GM21528 (cell line): ENCODE results near the gene MAGEB3.
"Not testable (repeated sequence)": the region's sequence is repeated elsewhere in the genome, so short reads cannot be mapped to it uniquely, and the experiment has no call there.

Experiments used
- ATAC-seq: cut with Tn5 transposase; IDR thresholded peaks from one replicate; pipeline ENCODE4 v1.9.1; 2021; ENCODE audit warnings: mild to moderate bottlenecking, moderate library complexity; ENCODE audit not compliant: unreplicated experiment, low FRiP score

The MAGEB3 gene

GRCh38 chrX:30230395-30230794 lies at the start of gene MAGEB3:
MAGEB3 (plus strand) TSS chrX:30230657; CDS start chrX:30235925, 5,268 bp downstream.
- ATAC-seq, result no peak

GRCh38 chrX:30181353-30181752 lies 49.1 kb upstream of the MAGEB3 start:
- no peak for ATAC-seq

- ATAC-seq, result no peak
Measured at GRCh38 chrX:30183554-30183953, 46.9 kb upstream of the MAGEB3 start.

- ATAC-seq, result no peak
Measured at GRCh38 chrX:30190426-30190825, 40.0 kb upstream of the MAGEB3 start.

GRCh38 chrX:30193910-30194309 lies 36.5 kb upstream of the MAGEB3 start:
- not testable (repeated sequence) for ATAC-seq

- ATAC-seq, result no peak
Measured at GRCh38 chrX:30196322-30196721, 34.1 kb upstream of the MAGEB3 start.

- ATAC-seq, result no peak
Measured at GRCh38 chrX:30212172-30212571, 18.3 kb upstream of the MAGEB3 start.

GRCh38 chrX:30215357-30215843 lies 15.1 kb upstream of the MAGEB3 start, which contains the start of gene MAGEB2:
MAGEB2 (plus strand) TSS chrX:30215563; CDS start chrX:30218581, 3,018 bp downstream.
- ATAC-seq, result no peak

GRCh38 chrX:30217465-30217864 lies 13.0 kb upstream of the MAGEB3 start:
- no peak for ATAC-seq

GRCh38 chrX:30219372-30219771 lies 11.1 kb upstream of the MAGEB3 start:
- no peak for ATAC-seq

- ATAC-seq, result no peak
Measured at GRCh38 chrX:30220661-30221060, 9.8 kb upstream of the MAGEB3 start.

GRCh38 chrX:30224536-30224935 lies 5.9 kb upstream of the MAGEB3 start:
- no peak for ATAC-seq

- ATAC-seq, result no peak
Measured at GRCh38 chrX:30228526-30228925, 1.9 kb upstream of the MAGEB3 start.

- no peak for ATAC-seq
Measured at GRCh38 chrX:30241724-30242415, 11.4 kb downstream of the MAGEB3 start, which contains the start of gene MAGEB4. MAGEB4 (plus strand) TSS chrX:30242000; CDS start chrX:30242136, 136 bp downstream.

GRCh38 chrX:30246769-30247489 lies 16.5 kb downstream of the MAGEB3 start, which contains the start of gene MAGEB1:
MAGEB1 (plus strand) TSS chrX:30247146; CDS start chrX:30250494, 3,348 bp downstream.
- no peak for ATAC-seq

GRCh38 chrX:30248854-30249253 lies 18.4 kb downstream of the MAGEB3 start:
- ATAC-seq, result no peak

GRCh38 chrX:30253257-30253656 lies 22.8 kb downstream of the MAGEB3 start:
- no peak for ATAC-seq

- ATAC-seq, result no peak
Measured at GRCh38 chrX:30259927-30260326, 29.5 kb downstream of the MAGEB3 start.

- ATAC-seq, result no peak
Measured at GRCh38 chrX:30261012-30261411, 30.6 kb downstream of the MAGEB3 start.

GRCh38 chrX:30262763-30263162 lies 32.3 kb downstream of the MAGEB3 start:
- no peak for ATAC-seq

GRCh38 chrX:30270639-30271038 lies 40.2 kb downstream of the MAGEB3 start:
- no peak for ATAC-seq
